GM21390 (cell line): ENCODE measurements around the gene CDH4.

Experiments used
- ATAC-seq: cut with Tn5 transposase; IDR thresholded peaks from one replicate; pipeline ENCODE4 v1.9.1; 2021; ENCODE audit not compliant: unreplicated experiment

Gene CDH4

DNA sequence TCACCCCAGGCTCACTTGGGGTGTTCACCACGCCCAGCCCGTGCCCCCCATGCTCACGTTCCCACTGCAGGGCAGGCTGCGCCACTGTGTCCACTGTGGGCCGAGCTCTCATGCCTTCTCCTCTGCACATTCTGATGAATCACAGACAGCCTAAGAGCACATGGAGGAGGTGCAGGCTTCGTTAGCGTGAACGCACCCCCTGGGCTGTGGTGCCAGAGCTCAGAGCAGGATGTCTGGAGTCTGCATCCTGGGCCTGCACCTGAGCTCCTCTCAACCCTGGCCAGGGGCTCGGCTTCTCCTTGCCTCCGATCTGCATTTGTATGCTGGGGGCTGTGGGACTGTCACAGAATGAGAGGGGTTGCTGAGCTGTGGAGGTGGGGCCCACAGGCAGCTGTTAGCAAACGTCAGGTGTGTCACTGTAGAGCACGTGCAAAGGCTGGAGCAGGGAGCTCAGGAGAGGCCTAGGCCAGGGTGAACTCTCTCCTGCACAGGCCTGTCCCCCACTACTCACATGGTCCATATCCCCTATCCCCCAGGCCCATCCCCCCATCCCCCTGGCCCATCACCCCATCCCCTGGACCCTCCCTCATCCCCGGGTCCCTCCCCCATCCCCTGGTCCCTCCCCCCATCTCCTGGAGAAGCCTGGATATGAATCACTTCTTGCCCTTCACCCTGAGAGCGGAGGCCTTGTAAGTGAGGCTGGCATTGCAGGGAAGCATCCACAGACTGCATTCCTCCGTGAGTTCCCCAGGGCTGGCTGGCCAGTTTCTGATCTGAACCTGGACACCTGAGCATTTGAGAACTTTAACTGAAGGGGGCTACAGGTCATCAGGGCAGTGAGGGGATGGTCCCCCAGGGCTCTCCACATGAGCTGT, 504.1 kb downstream of the CDH4 start:
- no peak for ATAC-seq

- no peak for ATAC-seq
Measured at GRCh38 chr20:61756966-61757677, 505.1 kb downstream of the CDH4 start.

DNA sequence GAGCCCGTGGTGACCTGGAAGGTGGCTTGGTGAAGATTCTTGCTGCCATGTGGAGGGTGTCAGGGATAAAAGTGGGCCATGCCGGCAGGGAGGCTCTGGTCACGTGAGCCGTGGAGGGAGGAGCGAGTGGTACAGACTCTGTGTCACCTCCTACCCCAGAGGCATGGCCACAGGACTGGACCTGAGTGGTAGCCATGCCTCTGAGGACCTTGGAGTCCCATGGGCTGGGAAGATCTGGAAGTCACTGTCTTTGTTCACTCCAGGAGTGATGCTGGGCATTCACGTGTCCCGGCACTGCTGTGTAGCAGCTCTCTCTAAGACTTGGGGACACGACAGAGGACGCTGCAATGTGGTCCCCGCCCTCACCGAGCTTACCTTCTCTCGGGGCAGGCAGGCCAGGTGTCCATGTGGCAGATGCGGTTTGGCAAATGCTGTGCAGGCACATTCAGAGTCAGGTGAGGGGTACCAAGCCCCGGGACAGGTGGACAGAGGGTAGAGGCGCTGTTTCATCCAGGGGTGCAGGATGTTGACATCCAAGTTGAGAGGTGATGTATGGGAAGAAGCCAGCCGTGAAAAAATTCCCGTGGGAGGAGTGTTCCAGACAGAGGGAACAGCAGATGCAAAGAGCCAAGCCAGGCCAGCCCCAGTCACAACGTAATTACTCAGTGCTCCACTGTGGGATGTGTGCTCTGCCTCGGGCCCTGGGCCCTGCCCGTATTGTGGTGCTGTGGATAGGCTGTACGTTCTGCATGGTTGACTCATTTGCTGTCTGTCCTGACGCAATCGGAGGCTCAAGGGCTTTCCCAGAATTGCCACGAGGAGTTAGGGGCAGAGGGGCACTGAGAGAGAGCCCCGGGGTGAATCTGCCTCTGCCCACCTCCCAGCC, 505.9 kb downstream of the CDH4 start:
- ATAC-seq: no peak

DNA sequence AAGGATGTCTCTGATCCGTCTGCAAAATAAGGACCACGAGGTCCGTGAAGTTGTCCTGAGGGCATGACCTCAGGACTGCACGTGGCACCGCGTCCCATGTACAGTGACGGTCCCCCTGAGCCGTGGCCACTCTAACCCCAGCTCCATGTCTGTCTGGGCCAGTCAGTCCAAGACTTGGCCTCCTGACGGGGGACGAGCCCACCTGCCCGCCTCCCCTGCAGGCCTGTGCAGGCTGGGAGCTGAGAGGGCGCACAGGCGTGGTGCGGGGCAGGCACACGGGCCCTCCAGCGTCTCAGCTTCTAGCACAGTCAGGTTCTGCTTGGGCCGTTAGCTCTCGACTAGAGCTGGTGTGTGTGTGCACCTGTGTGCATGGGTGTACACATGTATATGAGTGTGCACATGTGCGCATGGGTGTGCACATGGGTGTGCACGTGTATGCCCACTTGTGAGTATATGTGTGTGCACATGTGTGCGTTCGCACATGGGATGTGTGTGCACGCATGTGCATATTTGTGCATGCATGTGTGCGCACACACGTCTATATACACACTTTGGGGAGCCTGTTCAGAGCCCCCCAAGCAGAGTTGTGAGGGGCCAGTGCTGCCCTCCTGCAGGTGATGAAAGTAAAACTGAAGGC, 506.6 kb downstream of the CDH4 start:
- no peak for ATAC-seq

- ATAC-seq: no peak
Measured at GRCh38 chr20:61759286-61760065, 507.4 kb downstream of the CDH4 start.

DNA sequence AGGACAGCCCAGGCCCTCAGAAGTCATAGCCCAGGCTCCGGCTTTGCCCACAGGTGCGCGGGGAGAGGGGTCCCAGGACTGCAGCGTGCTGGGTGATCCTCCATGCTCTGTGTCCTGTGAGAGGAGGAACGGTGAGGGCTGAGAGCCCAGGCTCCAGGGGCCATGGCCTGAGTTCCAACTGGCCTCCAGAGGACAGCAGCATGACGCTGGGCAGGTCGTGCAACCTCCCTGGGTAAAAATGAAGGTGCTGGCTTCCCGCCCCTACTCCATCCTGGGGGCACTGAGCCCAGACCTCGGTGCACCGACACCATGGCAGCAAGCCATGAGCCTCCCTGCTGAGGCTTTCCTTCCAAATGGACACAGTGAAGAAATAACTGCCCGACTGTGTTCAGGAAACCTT, 508.3 kb downstream of the CDH4 start:
- no peak for ATAC-seq

DNA sequence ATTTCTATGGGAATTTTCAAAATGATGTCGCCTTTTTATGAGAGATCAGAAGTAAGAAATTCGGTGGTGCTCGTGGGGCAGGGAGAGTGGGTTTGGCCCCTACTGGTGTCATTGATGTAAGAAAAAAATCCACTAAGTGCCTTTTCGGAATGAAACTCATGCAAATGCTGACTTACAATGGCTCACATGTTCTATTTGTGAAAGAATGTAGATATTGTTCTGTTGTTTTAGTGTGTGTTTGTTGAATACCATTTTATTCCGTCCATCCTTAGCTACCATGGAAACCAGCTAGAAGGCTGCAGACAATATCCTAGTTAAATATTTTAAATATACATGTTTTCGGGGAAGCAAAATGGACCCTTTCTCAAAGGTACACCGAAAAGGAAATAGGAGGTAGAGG, 508.7 kb downstream of the CDH4 start:
- ATAC-seq: no peak

GRCh38 chr20:61761453-61762166, 509.5 kb downstream of the CDH4 start:
- ATAC-seq: no peak

- no peak for ATAC-seq
Measured at GRCh38 chr20:61762167-61762710, 510.2 kb downstream of the CDH4 start.

DNA sequence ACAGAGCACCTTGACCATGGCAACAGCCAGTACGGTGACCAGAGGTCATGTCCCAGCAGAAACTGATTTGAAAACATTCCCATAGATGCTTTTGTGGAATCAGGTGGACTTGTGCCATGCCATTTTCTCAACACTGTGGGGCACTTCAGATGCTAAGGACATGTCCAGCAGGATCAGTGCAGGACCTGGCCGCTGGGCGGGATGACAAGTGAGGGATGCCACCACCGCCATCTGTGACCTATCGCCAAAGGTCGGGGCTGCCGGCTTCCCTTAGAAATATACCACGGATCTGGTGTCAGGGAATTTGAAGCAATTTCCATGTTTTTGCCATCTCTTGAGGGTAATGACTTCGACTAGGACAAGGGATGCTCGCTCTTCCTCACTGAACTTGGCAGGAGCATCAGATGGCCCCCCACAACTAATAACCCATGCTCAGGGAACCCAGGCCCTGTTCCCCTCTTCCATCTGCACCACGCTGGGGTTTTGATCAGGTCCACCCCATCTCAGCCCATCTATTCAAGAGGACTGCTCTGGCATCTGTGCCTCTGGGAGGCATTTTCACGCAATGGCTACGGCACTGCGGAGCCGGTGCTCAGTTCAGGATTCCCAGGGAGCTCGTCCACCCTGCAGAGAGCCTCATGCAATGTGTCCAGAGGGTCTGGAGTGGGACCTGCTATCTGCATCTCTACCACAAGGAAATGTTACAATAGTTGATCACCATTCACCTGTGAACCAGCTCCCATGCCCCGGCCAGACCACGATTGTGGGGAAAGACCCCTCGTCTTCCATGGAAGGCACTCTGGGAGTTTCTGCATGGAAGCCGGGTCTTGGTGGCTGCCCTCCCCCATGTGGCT, 511.1 kb downstream of the CDH4 start:
- no peak for ATAC-seq

- no peak for ATAC-seq
Measured at GRCh38 chr20:61763740-61764400, 511.8 kb downstream of the CDH4 start.

DNA sequence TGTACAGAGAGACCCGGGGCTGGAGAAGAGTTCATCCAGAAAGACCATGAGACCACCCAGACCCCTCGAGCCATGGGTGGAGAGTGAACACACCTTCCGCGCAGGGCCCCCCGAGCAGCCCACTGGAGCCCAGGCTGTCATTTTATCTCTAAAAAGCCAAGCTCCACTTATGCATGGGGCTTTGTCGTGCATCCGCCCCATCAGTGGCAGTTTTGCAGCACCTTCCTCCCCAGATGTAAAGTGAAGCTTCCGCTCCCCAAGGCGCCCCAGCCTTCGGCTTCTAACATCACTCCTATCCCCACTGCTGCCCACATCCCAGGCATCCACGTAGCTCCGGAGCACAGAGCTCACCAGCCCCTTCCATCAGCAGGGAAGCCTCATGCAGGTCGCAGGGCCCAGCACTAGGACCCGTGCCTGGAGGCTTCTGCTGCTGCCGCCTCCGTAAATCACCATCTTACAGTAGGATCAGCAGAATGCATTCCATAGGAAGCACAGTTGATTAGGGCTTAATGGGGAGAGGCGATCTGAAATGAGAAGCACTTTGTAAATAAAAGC, 512.5 kb downstream of the CDH4 start:
- no peak for ATAC-seq

DNA sequence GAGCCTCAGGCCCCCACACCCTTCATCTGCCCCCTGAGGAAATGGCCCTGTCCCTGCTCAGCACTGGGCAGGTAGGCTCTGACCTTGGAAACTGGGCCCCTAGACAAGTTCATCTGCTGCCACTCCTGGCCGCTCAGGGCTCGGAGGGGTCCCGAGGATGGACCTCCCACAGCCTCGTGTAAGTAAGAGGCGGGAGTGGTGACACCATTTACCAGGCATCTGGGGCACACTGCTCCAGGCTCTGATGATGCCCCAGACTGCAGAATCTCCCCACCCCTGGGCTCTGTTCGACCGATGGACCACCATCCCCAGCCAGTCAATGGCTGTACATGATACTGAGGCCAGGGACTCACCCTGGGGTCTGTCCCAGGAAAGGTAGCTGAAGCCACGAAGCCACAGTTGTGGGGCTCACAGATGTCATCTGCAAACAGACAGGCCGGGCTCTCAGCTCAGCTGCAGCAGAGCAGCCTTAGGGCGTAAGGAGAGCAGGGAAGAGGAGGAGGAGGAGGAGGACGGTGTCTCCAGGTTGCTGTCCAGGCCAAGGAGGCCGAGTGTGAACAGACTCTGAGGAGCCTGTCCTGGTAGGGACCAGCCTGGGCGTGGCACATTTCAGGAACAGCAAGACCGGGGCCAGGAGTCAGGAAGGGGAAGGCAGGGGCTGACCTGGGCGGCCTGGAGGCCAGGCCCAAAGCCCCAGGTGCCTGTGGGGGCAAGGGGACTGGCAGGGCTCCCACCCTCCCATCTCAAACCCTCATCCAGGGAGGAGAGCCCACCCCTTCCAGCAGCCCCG, 513.2 kb downstream of the CDH4 start:
- no peak for ATAC-seq

- no peak for ATAC-seq
Measured at GRCh38 chr20:61765871-61766654, 514.0 kb downstream of the CDH4 start.

- no peak for ATAC-seq
Measured at GRCh38 chr20:61766921-61767610, 515.0 kb downstream of the CDH4 start.
